ENCODE data around the gene F11. TPM values are rescaled to one million over a fixed set of nuclear protein-coding genes. Genes with fewer than 3 reads are reported as not detected.

Gene F11
- total and polyA plus RNA-seq, 2 experiments from 2014 or later = 7.1 to 9.5 TPM

DNA sequence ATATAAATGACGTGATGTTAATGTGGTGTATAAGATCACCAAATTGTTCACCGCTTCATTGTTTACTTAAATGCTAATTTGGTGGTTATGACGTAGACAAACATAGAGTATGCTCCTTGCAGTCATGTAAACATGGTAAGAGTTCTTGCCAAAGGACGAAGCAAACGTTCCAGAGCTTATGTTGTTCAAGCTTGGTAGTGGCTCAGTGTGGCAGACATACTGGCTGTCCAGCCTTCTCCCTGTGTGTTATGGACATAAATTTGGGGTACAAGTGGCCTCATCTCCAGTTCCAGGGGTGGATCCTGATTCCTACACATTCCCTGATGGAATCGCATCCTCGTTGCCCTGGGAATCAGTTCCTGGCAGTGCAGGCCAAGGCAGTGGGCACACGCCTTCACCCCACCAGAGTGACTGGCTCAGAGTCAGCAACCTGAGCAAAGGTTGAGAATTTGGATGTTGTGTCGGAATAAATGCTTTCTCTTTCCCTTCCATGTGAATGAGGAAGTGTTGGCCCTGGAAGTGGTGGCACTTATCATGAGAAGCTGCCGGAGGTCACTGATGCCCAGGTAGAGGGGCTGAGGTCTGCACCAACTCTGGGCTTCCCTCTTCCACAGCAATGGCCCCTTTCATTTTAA lies 25.4 kb downstream of the F11 start:
- no peaks in the 10 kb centered on the region for H4K20me1 ChIP-seq (ENCODE audit: insufficient read depth, poor library complexity, severe bottlenecking)
- no peaks in the 10 kb centered on the region for H3K9me3 ChIP-seq (ENCODE audit: low read depth)
- H3K4me3 ChIP-seq = no peak overlapping the region
- no peaks in the 10 kb centered on the region for H3K27me3 ChIP-seq
- H2AFZ ChIP-seq = no peak overlapping the region
- no peak overlapping the region for H3K27ac ChIP-seq
- no peak overlapping the region for H3K4me2 ChIP-seq
- WGBS (ENCODE audit: low lambda C conversion rate, missing lambda C conversion rate) = 90% methylated on average over 10 of the region's 10 CpGs
- H3K4me1 ChIP-seq (ENCODE audit: insufficient read depth) = no peaks in the 10 kb centered on the region
- DNase-seq (ENCODE audit: low spot score) = no peak
- H3K79me2 ChIP-seq = no peaks in the 10 kb centered on the region
- H3K36me3 ChIP-seq (replicated peaks; ENCODE audit: insufficient read depth, low read depth) = no peaks in the 10 kb centered on the region
- no peak for TF ChIP-seq EZH2phosphoT487 (IDR thresholded peaks at IDR 0.05; ENCODE audit: low read depth, severe bottlenecking, unreplicated experiment)
- TF ChIP-seq, protein P1, sequence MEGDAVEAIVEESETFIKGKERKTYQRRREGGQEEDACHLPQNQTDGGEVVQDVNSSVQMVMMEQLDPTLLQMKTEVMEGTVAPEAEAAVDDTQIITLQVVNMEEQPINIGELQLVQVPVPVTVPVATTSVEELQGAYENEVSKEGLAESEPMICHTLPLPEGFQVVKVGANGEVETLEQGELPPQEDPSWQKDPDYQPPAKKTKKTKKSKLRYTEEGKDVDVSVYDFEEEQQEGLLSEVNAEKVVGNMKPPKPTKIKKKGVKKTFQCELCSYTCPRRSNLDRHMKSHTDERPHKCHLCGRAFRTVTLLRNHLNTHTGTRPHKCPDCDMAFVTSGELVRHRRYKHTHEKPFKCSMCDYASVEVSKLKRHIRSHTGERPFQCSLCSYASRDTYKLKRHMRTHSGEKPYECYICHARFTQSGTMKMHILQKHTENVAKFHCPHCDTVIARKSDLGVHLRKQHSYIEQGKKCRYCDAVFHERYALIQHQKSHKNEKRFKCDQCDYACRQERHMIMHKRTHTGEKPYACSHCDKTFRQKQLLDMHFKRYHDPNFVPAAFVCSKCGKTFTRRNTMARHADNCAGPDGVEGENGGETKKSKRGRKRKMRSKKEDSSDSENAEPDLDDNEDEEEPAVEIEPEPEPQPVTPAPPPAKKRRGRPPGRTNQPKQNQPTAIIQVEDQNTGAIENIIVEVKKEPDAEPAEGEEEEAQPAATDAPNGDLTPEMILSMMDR (IDR thresholded peaks at IDR 0.05; ENCODE audit: poor library complexity) = no peak
- no peaks in the 10 kb centered on the region for H3K9me2 ChIP-seq (replicated peaks; ENCODE audit: insufficient read depth)

DNA sequence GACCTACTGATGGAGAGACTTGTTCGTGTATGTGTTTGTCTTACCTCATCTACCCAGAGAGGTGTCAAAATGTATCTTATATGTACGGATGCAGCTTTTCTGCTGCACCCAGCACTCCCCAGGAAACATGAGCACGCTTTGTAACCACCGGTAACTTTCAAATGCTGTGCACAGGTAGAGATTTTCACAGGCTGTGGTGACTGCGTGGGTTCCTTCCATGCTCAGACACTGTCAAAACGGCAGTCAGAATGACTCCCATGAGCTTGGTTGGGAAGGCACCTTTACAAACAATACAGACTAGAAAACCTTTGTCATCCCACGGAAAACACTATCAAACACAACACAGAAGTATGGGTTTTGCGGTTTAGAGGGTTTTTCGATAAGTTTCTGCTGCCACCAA lies 28.2 kb downstream of the F11 start:
- H4K20me1 ChIP-seq (ENCODE audit: insufficient read depth, poor library complexity, severe bottlenecking) = no peaks in the 10 kb centered on the region
- no peak for TF ChIP-seq EZH2 (IDR thresholded peaks at IDR 0.05; ENCODE audit: borderline replicate concordance)
- TF ChIP-seq, protein P1 (IDR thresholded peaks at IDR 0.05; ENCODE audit: poor library complexity) = no peak
- no peak for TF ChIP-seq EZH2phosphoT487 (IDR thresholded peaks at IDR 0.05; ENCODE audit: low read depth, severe bottlenecking, unreplicated experiment)

DNA sequence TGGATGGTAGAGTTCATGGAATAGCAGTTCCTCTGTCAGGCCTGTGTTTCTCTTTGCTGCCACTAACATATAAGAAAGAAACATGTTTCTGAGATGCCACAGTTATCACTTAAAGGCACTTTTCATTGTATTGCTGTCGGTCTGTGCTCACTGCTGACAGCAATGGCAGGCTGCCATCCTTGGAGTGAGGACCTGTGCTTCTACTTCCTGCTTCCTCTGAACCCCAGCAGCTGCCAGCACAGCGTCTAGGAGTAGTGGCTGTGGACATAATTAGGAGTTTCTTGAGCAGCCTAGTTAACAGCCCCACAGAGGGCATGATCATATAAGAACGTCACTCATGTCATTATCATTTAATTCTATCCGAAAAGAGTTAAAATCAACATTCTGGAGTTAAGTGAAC lies 30.5 kb downstream of the F11 start:
- Histone ChIP-seq H4K20me1 (ENCODE audit: insufficient read depth, poor library complexity, severe bottlenecking) (no peaks in the 10 kb centered on the region), H3K4me2 (no peak overlapping the region), H3K4me1 (ENCODE audit: insufficient read depth) (no peaks in the 10 kb centered on the region), H2AFZ (no peak overlapping the region), H3K27me3 (peaks cover 7% of the 10 kb centered on the region), H3K9me2 (replicated peaks; ENCODE audit: insufficient read depth) (no peaks in the 10 kb centered on the region), H3K27ac (no peak overlapping the region), H3K9me3 (ENCODE audit: low read depth) (no peaks in the 10 kb centered on the region), H3K79me2 (no peaks in the 10 kb centered on the region), H3K4me3 (no peak overlapping the region), H3K36me3 (replicated peaks; ENCODE audit: insufficient read depth, low read depth) (no peaks in the 10 kb centered on the region)
- 61% methylated on average over 4 of the region's 4 CpGs for WGBS (ENCODE audit: low lambda C conversion rate, missing lambda C conversion rate)
- TF ChIP-seq EZH2phosphoT487 (IDR thresholded peaks at IDR 0.05; ENCODE audit: low read depth, severe bottlenecking, unreplicated experiment) (no peak), EZH2 (IDR thresholded peaks at IDR 0.05; ENCODE audit: borderline replicate concordance) (no peak)
- TF ChIP-seq, protein P1 (IDR thresholded peaks at IDR 0.05; ENCODE audit: poor library complexity) = no peak
- no peak for DNase-seq (ENCODE audit: low spot score)

More for the DNA sequence above, 28.2 kb downstream of the F11 start:
- no peaks in the 10 kb centered on the region for H3K36me3 ChIP-seq (replicated peaks; ENCODE audit: insufficient read depth, low read depth)
- H3K4me1 ChIP-seq (ENCODE audit: insufficient read depth) = no peaks in the 10 kb centered on the region
- H3K4me3 ChIP-seq = no peak overlapping the region
- H3K9me3 ChIP-seq (ENCODE audit: low read depth) = no peaks in the 10 kb centered on the region
- no peak overlapping the region for H3K27ac ChIP-seq
- H2AFZ ChIP-seq = no peak overlapping the region
- H3K27me3 ChIP-seq = peaks cover 7% of the 10 kb centered on the region
- WGBS (ENCODE audit: low lambda C conversion rate, missing lambda C conversion rate) = 89% methylated on average over 9 of the region's 9 CpGs
- DNase-seq (ENCODE audit: low spot score) = no peak
- H3K4me2 ChIP-seq = no peak overlapping the region
- H3K9me2 ChIP-seq (replicated peaks; ENCODE audit: insufficient read depth) = no peaks in the 10 kb centered on the region
- no peaks in the 10 kb centered on the region for H3K79me2 ChIP-seq
